HG02798 (cell line): ENCODE results near the gene CLEC2A.
A peak's percentile ranks its signal among the peaks of the same experiment; 100 is the strongest.
"Not testable (repeated sequence)": the region's sequence is repeated elsewhere in the genome, so short reads cannot be mapped to it uniquely, and the experiment has no call there.

Experiments
- ATAC-seq: cut with Tn5 transposase; IDR thresholded peaks from one replicate; pipeline ENCODE4 v1.9.1; 2021; ENCODE audit warnings: mild to moderate bottlenecking; ENCODE audit not compliant: unreplicated experiment, poor library complexity

CLEC2A gene

DNA sequence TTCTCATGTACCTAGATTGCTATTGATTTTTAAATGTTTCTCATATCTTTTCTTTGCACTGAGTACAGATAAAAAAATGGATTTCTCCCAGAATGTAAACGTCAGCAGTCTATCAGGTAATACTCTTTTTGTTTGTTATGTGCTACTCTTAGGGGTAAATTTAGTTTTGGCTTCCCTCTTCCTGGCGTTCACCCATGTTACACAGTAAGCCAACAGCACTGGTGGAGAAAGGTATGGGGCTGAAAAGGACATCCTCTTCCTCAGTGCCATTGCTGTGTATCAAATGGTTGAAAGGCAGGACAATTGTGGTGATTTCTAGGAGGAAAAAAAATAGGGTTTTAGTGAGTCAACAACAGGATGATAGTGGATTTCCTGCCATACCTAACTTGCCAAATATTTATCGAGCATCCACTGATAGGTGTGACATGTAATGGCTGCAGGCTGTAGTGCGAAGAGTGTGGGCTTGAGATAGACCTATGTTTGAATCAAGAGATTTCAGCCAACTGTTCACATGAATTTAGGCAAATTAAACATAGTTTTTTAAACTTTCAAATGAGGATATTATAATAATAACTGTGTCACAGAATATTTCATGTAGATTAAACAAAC lies 43.4 kb downstream of the CLEC2A start:
- no peak for ATAC-seq

GRCh38 chr12:9883175-9883574 lies 49.0 kb downstream of the CLEC2A start:
- ATAC-seq, result no peak

GRCh38 chr12:9881988-9882387 lies 50.2 kb downstream of the CLEC2A start:
- no peak for ATAC-seq

- ATAC-seq, result no peak
These were observed 50.9 kb downstream of the CLEC2A start, which contains the start of gene KLRF2 for GRCh38 chr12:9881246-9881645. Gene KLRF2 (plus strand): TSS chr12:9881489. CDS start chr12:9881596, 107 bp downstream.

DNA sequence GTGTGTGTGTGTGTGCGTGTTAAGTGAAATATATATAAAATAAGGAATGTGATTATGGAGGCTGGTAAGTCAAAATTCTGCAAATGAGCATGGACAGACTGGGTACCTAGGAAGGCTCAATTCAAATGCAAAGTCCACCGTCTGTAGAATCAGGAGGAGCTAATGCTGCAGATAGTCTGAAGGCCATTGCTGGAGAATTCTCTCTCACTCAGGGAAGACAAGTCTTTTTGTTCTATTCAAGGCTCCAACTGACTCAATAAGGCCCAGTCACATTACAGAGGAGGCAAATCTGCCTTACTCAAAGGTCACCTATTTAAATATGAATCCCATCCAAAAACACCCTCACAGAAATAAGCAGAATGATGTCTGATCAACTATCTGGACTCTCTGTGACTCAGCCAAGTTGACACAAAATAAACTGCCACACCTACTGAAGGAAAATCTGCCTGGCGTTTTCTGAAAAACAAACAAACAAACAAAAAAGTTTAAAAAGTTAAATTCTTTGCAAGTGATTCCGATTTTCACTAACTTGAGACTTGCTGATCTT lies 51.6 kb downstream of the CLEC2A start:
- no peak for ATAC-seq

DNA sequence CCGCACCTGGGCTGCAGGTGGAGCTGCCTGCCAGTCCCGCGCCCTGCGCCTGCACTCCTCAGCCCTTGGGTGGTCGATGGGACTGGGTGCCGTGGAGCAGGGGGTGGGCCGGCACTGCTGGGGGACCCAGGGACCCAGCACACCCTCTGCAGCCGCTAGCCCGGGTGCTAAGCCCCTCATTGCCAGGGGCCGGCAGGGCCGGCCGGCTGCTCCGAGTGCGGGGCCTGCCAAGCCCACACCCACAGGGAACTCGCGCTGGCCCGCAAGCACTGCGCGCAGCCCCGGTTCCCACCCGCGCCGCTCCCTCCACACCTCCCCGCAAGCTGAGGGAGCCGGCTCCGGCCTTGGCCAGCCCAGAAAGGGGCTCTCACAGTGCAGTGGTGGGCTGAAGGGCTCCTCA lies 56.0 kb downstream of the CLEC2A start:
- not testable (repeated sequence) for ATAC-seq

GRCh38 chr12:9872742-9873141 lies 59.4 kb downstream of the CLEC2A start:
- no peak for ATAC-seq

DNA sequence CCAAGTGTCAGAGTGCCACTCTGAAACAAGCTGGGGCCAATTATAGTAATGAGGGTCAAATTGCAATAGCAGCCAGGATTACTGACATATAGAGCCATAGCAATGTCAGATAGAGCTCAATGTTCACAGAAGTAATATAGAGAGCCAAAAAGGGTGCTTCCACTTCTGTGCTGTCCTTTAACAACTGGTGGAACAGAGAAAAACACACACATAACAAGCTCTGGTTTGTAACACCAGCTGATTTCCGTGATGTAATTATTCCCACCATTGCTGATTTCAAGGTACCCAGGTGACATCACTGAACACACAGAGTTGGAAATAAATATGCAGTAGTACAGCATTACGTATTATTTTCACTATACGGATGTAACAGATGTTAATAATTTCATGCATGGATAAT lies 60.0 kb downstream of the CLEC2A start:
- ATAC-seq, result no peak

- ATAC-seq, result no peak
These were observed 61.8 kb downstream of the CLEC2A start for GRCh38 chr12:9870286-9870866.

GRCh38 chr12:9869307-9870161 lies 62.6 kb downstream of the CLEC2A start, which contains the start of gene CLEC2B:
Gene CLEC2B (minus strand): TSS chr12:9869354.
- peak; percentile 54 for ATAC-seq

DNA sequence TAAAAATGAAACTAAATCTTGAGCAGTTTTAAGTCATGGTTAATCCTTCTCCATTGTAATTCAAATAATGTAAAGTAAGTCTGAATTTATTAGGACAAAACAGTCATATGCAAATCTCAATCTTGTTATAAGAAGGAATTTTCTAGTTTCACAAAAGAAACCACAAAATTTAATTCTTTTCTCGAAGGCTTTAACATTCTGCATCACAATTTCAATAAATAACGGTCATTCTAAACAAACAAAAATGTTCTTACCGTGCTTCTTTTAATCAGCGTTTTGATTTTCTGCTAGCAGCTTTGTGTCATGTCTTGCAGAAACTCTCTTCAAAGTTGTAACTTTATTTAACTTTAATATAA lies 63.2 kb downstream of the CLEC2A start:
- no peak for ATAC-seq

DNA sequence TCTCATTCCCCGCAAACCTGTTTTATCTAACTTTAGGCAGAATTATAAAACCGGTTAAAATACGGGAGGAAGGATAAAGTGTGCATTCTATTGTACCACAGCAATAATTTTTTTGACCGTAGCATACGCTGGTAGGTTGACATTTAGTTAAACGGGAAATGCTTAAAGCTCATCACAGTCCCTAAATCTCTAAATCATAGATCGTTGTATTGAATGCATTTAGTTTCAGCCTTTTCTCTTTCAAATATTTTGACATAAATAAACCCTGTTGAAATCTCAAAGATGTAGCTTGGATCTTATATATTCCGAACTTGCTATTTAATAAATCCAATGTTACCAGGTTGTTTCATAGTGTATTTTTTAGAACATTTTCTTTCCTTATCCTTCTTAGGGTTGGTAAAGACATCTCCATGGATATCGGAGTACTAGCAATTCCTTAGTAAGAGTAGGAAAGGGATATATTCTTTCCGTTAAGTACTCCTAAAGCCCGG lies 63.8 kb downstream of the CLEC2A start:
- no peak for ATAC-seq

- no peak for ATAC-seq
These were observed 64.6 kb downstream of the CLEC2A start for GRCh38 chr12:9867531-9867930.

DNA sequence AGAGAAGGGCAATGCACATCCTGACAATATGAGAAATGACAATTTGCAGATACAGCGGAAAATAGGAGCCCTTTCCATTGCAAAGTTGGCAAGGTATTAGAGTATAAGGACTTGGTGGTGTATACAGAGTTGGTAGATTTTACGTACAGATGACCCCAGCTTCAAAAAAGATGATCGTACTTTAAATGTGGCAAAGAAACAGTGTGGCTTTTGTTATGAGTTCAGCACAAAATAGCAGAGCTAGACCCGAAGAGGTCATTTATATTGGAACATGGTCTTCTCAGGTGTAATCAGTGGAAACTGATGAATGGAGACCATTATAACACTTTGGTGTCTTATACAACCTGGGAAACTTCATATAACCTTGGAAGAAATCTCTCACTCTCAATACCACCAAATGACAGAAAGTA lies 65.3 kb downstream of the CLEC2A start:
- no peak for ATAC-seq

- no peak for ATAC-seq
These were observed 67.1 kb downstream of the CLEC2A start for GRCh38 chr12:9864913-9865675.
